KOPT-K1 (cell line): ENCODE results near the gene ZC3H12C.
"Not testable (repeated sequence)": the region's sequence is repeated elsewhere in the genome, so short reads cannot be mapped to it uniquely, and the experiment has no call there.

Experiments
- H3K27ac ChIP-seq: fragments of 200-600 bp; sonication (generic); 2 replicates; pipeline ENCODE4 v1.5.1; 2016; ENCODE audit warnings: antibody characterized with exemption, mild to moderate bottlenecking, low read depth, low read length; ENCODE audit not compliant: poor library complexity, severe bottlenecking
- H3K36me3 ChIP-seq: fragments of 200-600 bp; sonication (generic); 2 replicates; pipeline ENCODE4 v1.5.1; 2017; ENCODE audit warnings: antibody characterized with exemption, mild to moderate bottlenecking, low read length, moderate library complexity; ENCODE audit not compliant: insufficient read depth
- H3K9me3 ChIP-seq: fragments of 200-600 bp; sonication (generic); 2 replicates; pipeline ENCODE4 v1.5.1; 2017; ENCODE audit warnings: antibody characterized with exemption, low read length, mild to moderate bottlenecking; ENCODE audit not compliant: insufficient read depth, poor library complexity, severe bottlenecking

Gene ZC3H12C

GRCh38 chr11:110092515-110093406 lies at the start of gene ZC3H12C:
Gene ZC3H12C, plus strand, starts transcription at chr11:110093392. Its CDS starts 20 bp downstream, at chr11:110093412.
- Histone ChIP-seq H3K36me3 (no peaks in the 10 kb centered on the region), H3K9me3 (peaks cover 4% of the 10 kb centered on the region), H3K27ac (no peak within 1 kb of the TSS)

- H3K27ac ChIP-seq, result no peak overlapping the region
- H3K9me3 ChIP-seq, result no peaks in the 10 kb centered on the region
- no peaks in the 10 kb centered on the region for H3K36me3 ChIP-seq
Measured at GRCh38 chr11:110044226-110044968, 48.8 kb upstream of the ZC3H12C start.

- Histone ChIP-seq H3K9me3 (no peaks in the 10 kb centered on the region), H3K27ac (no peak overlapping the region), H3K36me3 (no peaks in the 10 kb centered on the region)
Measured at GRCh38 chr11:110046775-110047380, 46.3 kb upstream of the ZC3H12C start.

GRCh38 chr11:110049501-110050200 lies 43.5 kb upstream of the ZC3H12C start:
- peaks cover 12% of the 10 kb centered on the region for H3K9me3 ChIP-seq

GRCh38 chr11:110050201-110050506 lies 43.0 kb upstream of the ZC3H12C start:
- Histone ChIP-seq H3K9me3 (peaks cover 12% of the 10 kb centered on the region), H3K27ac (no peak overlapping the region), H3K36me3 (no peaks in the 10 kb centered on the region)

More at GRCh38 chr11:110049501-110050200, 43.5 kb upstream of the ZC3H12C start:
- Histone ChIP-seq H3K36me3 (no peaks in the 10 kb centered on the region), H3K27ac (no peak overlapping the region)

- no peak overlapping the region for H3K27ac ChIP-seq
- no peaks in the 10 kb centered on the region for H3K36me3 ChIP-seq
- H3K9me3 ChIP-seq, result peaks cover 12% of the 10 kb centered on the region
Measured at GRCh38 chr11:110053848-110054414, 39.3 kb upstream of the ZC3H12C start.

GRCh38 chr11:110056956-110057355 lies 36.2 kb upstream of the ZC3H12C start:
- H3K27ac ChIP-seq, result no peak overlapping the region
- H3K36me3 ChIP-seq, result no peaks in the 10 kb centered on the region

GRCh38 chr11:110059706-110060463 lies 33.3 kb upstream of the ZC3H12C start:
- no peak overlapping the region for H3K27ac ChIP-seq
- H3K9me3 ChIP-seq, result no peaks in the 10 kb centered on the region
- no peaks in the 10 kb centered on the region for H3K36me3 ChIP-seq

More at GRCh38 chr11:110056956-110057355, 36.2 kb upstream of the ZC3H12C start:
- H3K9me3 ChIP-seq, result peaks cover 12% of the 10 kb centered on the region

GRCh38 chr11:110061296-110061695 lies 31.9 kb upstream of the ZC3H12C start:
- Histone ChIP-seq H3K36me3 (no peaks in the 10 kb centered on the region), H3K27ac (no peak overlapping the region), H3K9me3 (no peaks in the 10 kb centered on the region)

- H3K9me3 ChIP-seq, result no peaks in the 10 kb centered on the region
- no peak overlapping the region for H3K27ac ChIP-seq
- no peaks in the 10 kb centered on the region for H3K36me3 ChIP-seq
Measured at GRCh38 chr11:110062247-110062646, 30.9 kb upstream of the ZC3H12C start.

GRCh38 chr11:110065189-110065588 lies 28.0 kb upstream of the ZC3H12C start:
- no peaks in the 10 kb centered on the region for H3K9me3 ChIP-seq
- H3K36me3 ChIP-seq, result no peaks in the 10 kb centered on the region
- no peak overlapping the region for H3K27ac ChIP-seq

- not testable (repeated sequence) for H3K36me3 ChIP-seq, H3K27ac ChIP-seq, H3K9me3 ChIP-seq
Measured at GRCh38 chr11:110068001-110068400, 25.2 kb upstream of the ZC3H12C start.

- Histone ChIP-seq H3K9me3 (no peaks in the 10 kb centered on the region), H3K27ac (no peak overlapping the region), H3K36me3 (no peaks in the 10 kb centered on the region)
Measured at GRCh38 chr11:110069158-110069737, 23.9 kb upstream of the ZC3H12C start.

- Histone ChIP-seq H3K9me3 (no peaks in the 10 kb centered on the region), H3K27ac (no peak overlapping the region), H3K36me3 (no peaks in the 10 kb centered on the region)
Measured at GRCh38 chr11:110070176-110070575, 23.0 kb upstream of the ZC3H12C start.
